Measurements from ENCODE around the gene PDLIM1. TPM values are rescaled to one million over a fixed set of nuclear protein-coding genes. Genes with fewer than 3 reads are reported as not detected.

The PDLIM1 gene
- polyA plus RNA-seq, 4 donors: 31.4 to 81.8 (median 76.3) TPM

DNA sequence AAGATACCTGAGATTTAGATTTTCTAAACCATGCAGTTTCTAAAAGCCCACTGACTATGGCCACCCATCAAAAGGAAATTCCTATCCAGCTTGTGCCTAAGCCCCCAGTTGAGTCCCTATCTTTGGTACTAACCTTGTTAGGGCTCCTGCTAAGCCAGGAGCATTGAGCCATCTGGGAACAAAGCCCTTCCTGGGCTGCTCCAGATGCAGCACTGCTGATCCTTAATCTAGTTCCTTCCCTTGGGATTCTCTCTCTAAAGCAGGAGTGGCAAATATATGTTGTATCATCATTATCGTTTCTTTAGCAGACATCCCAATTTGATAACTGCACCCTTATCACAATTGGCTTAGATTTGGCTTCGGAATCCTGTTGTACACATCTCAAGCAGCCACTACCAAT lies 24.7 kb upstream of the PDLIM1 start:
- DNase-seq (ENCODE audit: low read depth in 4 of 4, low spot score in 3 of 4): no peak

DNA sequence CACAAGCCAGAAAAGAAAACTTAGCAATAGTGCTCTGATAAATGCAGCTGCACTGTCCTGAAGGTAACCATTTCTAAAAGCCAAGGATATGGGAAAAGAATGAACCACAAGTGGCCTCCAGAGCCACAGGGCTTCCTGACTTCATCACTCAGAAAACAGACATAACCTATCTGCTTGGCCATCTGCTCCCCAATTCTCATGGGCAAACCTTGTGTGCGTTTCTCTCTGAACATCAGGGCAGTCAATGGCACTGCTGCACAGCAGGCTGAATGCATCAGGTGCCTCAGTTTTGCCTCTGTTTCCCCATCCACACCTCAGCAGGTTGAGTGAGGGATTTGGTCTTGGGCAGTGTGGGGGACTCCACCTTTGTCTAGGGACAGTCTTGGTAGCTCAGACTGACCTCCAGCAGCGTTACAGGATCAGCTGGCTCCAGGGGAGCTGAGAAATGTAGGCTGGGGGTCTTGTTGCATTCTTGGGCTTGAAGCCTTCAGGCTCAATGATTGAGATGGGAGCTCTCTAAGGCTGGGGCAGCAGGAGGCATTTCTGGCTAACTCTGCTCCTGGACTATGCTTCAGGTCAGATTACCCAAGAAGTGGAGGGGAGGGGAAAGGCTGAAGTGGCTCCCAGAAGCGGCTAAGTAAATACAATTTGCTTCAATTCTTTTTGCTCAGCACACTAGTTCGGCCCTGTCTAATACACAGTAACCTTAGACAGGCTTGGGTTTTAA lies 23.6 kb upstream of the PDLIM1 start:
- no peak for DNase-seq (ENCODE audit: low read depth in 4 of 4, low spot score in 3 of 4)

DNA sequence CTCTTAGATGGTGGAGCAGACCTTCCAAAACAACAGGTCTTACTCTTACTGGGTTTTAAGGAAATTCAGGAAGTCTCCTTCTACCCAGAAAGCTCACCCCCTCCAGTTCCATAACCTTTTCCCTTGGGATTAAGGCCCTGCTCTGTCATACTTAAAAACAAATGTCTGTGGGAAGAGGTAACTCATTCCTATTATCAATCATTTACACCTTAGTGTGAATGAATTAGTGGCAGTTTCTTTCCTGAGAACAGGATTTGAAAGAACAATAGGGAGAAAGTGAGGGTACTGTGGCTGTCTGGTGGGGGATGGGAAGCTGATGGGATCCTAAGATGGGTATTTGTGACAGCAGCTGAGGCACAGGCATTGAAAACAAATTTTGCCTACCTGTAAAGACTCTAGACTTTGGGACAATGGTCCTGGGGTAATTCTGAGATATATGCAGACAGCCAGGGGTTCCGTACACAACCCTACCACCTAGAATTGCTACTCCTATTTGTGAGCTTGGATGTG lies 22.2 kb upstream of the PDLIM1 start:
- no peak for DNase-seq (ENCODE audit: low read depth in 4 of 4, low spot score in 3 of 4)

DNA sequence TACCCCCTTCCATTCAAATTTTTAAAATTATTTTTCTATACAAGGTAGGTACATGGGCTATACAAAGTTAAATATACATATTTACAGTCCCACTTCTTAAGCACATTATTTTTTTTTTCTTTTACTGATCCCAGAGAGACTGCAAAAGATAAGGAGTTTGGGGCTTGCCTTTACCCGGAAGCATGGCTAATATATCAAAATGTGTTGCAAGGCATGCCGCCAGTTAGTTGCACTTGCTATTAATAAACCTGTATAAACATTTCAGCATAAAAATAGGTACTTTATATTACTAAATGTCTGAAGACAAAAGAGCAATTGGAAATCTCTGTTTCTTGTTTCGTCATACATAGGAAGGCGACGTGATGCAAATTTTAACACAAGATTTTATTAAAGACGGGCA lies 21.5 kb upstream of the PDLIM1 start:
- DNase-seq (ENCODE audit: low read depth in 4 of 4, low spot score in 3 of 4): no peak

DNA sequence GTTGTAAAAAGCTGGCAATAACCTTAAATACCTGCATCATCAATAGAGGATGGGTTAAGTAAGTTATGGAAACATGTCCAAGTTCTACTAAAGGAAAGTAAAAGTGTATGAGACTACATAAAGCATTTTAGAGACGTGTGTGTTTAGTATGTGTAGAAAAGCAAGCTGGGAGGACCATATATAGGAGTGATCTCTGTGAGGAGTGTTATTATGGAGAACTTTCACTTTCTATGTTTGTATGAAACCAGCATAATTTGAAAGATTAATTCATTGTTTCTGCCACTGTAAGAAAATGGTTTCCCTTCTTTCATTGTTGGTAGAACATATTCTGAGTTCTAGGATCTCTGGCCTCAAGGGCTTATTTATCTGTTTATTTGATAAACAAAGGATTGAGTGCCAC lies 19.2 kb upstream of the PDLIM1 start:
- no peak for DNase-seq (ENCODE audit: low read depth in 4 of 4, low spot score in 3 of 4)

DNA sequence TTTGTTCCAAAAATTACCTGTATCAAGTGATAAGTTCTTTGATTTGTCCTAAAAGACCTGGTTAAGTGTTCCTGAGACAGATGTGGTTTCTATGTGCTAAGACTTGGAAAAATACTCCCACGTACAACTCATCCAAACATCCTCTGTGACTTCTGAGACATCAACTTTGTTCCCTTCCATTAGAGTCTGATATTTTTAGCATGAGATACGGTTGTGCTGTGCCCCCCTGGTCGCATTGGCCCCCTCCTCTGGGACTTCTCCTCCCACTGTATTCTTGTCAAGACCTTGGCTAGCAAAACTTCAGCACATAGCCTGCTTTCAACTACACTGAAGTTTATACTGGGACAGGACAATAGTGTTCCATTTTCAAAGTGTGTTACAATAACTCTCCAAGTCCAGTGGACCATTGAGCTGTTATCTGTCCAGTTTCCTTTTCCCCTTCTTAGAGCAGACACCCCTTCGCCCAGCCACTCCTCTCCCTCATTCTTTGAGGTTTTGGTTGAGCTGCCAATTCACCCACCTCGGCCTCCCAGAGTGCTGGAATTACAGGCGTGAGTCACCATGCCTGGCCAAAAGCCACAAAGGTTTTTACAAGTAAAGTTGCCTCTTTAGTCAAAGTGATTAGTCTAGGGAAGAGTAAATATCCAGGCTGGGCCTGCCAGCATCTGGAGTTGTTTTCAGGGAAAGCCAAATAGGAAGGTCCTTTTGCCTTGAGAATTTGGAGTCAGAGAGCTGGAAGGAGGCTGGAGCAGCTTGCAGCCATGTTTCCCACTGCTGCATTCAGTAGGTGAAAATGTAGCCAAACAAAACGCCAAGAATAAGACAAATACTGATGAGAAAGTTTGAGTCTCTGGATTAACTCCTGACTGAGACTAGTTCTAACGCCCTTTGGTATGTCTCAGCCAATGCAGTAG lies 17.8 kb upstream of the PDLIM1 start:
- no peak for DNase-seq (ENCODE audit: low read depth in 4 of 4, low spot score in 3 of 4)

DNA sequence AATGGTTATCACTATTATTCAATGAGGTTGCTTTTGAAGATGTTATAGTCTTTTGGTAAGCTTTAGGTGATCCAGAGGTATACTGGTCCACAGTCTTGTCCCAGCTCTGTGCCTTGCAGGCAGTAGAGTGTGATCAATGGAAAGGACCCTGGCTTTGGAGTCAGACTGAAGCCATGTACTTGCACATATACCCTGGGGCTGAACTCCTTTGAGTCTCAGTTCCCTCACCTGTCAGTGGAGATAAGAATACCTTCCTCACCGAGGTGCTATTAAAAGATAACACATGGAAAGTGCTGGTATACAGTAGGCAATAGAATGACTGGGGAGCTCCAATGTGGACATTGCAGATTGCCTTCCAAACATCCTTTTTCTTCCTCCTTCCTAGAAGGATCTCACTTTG lies 16.0 kb upstream of the PDLIM1 start:
- DNase-seq (ENCODE audit: low read depth in 4 of 4, low spot score in 3 of 4): no peak

DNA sequence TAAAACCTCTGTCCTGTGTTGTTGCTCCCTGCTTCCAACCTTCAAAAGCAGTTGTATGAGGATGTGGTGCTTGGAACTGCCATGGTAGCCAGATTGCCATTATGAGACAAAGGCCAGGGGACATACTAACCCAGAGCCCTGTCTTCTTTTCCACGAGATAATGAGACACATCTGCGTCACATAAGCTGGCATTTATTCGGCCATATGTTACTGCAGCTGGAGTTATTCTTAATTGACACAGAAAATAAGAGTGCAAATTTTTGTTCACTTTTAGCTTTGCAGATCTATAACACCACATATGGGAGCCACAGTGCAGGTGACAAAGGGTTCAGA lies 15.5 kb upstream of the PDLIM1 start:
- DNase-seq (ENCODE audit: low read depth in 4 of 4, low spot score in 3 of 4): no peak

DNA sequence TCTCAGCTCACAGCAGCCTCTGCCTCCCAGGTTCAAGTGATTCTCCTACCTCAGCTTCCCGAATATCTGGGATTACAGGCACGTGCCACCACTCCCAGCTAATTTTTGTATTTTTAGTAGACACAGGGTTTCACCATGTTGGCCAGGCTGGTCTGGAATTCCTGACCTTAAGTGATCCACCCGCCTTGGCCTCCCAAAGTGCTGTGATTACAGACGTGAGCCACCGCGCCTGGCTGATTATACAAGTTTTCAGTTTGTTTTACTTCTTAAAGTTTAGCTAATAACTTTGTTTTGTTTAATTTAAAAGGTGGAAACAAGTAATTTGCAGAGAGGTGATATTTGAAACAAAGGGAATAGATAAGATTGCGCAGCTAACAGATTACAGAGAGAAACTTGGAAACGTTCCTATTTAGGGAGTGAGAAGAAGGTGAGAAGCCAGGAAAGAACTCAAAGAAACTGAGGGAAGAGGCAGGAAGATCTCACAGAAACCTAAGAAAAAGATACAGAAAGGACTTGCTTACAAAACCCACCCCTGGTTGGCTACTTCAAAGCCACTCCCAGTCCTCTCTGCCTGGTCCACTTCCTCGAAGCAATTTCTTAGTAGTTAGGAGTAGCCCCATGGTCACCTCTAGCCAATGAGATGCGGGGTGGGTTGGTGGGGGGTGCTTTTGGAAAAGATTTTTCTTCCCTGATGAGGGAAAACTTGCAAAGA lies 15.0 kb upstream of the PDLIM1 start:
- no peak for DNase-seq (ENCODE audit: low read depth in 4 of 4, low spot score in 3 of 4)

DNA sequence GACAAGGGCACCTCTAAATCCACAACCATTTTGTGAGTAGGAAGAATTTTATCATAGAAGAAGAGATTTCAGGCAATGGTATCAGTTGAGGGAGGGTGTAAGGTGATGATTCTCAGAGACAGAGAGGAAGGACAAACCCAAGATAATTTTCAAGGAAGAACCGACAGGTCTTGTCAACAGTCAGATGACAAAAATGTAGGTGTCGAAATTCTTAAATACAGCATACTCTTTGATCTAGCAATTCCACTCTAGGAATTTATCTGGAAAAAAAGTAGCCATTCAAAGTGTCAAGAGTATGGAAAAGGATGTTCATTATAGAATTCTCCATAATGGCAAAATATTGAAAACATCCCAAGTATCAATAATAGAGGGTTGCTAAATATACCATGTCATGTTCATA lies 14.2 kb upstream of the PDLIM1 start:
- no peak for DNase-seq (ENCODE audit: low read depth in 4 of 4, low spot score in 3 of 4)

DNA sequence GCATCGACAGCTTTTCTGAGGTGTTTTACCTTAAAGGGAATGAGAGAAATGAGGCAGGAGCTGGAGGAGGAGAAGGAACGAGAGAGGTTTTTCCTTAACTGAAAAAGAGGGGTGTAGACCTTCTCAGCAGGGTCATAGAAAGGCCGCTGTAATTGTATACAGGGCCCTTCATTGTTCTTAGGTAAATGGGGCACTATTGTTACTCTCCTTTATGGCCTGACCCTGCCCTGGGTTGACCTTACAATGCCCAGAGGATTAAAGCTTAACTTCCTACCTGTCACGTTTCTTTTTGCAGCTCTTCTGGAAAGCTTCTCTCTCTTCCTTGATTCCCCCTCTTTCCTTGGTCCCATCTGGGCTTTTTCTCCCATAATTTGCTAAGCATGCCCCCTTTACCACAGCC lies 13.7 kb upstream of the PDLIM1 start:
- no peak for DNase-seq (ENCODE audit: low read depth in 4 of 4, low spot score in 3 of 4)

DNA sequence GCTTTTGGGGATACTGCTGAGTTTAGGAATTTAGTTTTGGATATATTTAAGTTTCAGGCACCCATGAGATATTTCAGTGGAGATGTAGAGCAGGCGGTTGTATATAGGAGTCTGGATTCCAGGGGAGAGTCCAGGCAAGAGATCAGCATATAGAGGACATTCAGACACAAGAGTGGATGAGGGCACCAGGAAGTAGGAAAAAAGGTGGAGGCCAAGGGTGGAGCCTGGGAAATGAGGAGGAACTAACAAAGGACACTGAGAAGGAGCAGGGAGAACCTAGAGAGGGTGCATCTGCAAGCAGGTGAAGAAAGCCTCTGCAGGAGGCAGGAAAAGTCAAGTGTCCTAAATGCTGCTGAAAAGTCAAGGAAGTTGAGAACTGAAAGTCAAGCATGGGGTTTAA lies 13.1 kb upstream of the PDLIM1 start:
- no peak for DNase-seq (ENCODE audit: low read depth in 4 of 4, low spot score in 3 of 4)

DNA sequence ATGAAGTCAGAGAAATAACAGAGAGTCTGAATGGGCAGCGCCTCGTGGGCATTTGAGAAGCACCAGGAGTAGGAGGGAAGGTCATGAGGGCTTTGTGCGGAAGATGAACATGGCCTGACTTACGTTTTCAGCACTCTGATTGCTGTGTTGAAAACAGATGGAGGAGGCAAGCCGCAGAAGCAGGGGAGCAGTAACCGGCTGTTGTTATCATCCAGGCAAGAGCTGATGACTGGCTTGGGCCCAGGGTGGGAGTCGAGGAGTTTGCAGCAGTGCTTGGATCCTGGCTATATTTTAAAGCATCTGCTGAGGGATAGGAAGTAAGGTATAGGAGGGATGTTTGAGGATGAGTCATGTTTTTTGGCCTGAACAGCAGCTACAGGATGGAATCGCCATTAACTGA lies 12.7 kb upstream of the PDLIM1 start:
- no peak for DNase-seq (ENCODE audit: low read depth in 4 of 4, low spot score in 3 of 4)

DNA sequence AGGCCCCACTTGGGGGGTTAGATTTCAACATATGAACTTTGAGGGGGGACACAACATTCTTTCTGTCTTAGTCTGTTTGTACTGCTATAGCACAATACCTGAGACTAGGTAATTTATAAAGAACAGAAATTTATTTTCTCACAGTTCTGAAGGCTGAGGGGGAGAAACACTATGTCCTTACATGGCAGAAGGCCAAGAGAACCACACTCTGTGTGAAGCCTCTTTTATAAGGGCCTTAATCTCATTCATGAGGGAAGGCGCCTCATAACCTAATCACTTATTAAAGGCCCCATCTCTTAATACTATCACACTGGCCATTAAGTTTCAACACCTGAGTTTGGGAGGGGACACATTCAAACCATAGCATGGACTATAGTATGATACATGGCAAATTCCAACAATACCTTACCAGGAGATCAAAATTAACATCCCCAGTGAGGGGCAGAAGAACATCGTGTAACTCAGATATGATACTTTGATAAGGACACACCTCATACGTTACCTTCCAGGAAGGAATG lies 9.3 kb upstream of the PDLIM1 start:
- no peak for DNase-seq (ENCODE audit: low read depth in 4 of 4, low spot score in 3 of 4)

DNA sequence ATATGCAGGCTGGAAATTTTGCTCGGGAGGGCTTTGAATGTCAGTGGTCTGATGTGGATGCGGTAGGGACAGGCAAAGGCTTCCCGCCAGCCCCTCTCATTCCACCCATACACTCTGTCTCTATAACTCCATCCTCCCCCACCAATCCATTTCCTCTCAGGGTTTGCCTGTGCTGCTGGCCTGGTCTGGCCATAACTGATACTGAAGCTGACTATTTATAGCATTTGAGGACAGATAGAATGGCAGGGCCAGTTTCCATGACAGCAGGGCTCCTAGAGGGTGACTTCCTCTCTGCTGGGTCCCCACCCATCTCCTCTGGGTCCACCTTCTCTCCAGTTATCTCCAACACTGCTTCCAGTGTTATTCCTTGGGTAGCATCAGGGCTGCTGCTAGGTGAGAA lies 6.6 kb upstream of the PDLIM1 start:
- no peak for DNase-seq (ENCODE audit: low read depth in 4 of 4, low spot score in 3 of 4)

DNA sequence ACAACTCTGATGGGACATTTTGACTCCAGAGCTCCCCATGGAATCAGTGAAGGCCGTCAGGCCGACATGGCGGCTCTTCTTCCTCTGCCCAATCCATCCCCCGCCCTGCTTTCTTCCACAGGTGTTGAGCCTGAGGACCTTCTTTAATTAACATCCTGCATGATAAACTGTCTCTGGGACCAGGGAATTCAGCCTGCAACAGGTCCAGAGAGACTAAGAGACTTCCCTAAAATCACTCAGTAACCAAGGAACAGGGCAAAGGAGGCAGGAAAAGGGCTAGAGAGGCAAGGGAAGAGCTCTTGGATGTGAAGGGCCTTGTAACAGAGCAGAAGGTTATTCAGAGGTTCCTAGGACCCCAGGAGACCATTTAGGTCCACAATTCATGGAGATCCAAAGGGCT lies 6.0 kb upstream of the PDLIM1 start:
- DNase-seq (ENCODE audit: low read depth in 4 of 4, low spot score in 3 of 4): no peak

DNA sequence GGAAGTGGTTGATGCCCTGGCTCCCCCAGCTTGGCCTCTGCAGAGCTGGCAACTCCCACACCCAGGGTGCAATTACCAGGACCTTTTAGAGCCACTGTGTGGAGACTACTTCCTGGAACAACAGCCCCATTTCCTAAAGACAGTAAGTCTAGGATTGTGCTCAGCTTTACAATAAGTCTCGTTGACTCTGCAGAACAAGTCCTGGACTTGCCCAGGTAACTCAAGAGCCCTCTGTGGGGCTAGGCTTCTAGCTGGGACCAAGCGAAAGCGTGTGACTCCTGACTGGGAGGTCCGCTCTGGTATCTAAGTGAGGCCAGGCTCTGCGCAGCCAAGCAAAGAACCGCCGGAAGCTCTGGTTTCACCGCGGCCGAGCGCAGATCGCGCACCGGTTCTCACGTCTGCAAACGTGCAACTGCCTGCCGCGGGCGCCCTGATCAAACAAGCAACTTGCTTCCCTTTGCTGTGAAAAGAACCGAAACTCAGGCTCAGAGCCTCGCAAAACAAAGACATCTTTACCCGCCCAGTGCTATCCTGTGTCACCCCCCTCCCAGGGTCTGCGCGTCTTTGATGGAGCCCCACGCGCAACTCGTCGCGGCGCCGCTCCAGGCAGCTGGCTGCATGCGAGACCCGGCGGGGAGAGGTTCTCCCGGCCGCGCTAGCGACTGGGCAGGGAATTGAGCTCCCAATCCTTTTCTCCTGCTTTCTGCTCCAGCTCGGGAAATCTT lies 4.4 kb upstream of the PDLIM1 start:
- DNase-seq (ENCODE audit: low read depth in 4 of 4, low spot score in 3 of 4): no peak

DNA sequence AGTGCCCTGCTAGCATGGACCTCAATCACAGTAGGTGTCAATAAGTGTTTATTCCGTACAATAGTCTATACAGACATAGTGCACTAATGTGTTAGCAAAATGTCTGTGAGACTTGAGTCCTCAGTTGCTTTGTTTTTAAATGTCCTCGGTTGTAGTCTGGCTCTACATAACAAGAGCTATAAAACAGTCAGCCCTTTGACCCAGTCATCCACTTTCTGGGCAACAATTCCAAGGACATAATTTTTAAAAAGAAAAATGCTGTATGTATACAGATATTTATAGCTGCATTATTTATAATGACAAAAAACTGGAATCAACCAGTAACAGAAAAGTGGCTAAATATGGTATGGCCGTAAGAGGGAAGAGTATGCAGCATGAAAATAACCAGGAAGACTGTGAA lies 2.8 kb upstream of the PDLIM1 start:
- DNase-seq (ENCODE audit: low read depth in 4 of 4, low spot score in 3 of 4): no peak

DNA sequence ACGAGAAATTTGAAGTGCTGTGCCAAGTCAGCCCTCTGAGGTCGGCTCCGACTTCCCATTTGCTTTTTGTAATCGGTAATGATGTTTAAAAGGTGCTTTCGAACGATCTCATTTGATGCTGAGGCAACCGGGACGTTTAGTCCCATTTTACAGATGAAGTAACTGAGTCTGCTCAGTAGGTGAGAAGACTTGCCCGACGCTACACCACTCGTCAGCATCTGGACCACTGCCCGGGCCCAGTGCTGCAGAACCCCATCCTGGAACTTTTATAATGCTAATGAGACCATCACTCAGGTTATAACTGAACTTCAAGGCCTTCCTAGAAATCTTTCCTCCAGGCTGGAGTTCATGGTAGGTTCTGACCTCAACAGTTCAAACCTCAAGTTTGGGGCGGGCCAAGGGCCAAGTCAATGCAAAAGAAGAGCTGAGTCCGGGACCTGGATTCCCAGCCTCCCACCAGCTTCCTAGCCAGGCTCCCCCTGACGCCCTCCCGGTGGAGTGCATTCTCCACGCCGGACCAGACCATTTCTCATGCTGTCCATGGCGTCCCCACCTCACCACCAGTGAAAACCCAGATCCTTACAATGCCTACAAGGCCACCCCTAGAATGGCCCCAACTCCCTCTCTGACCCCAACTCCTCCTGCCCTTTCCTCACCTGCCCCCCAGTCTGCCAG lies 699 bp upstream of the PDLIM1 start:
- DNase-seq (ENCODE audit: low read depth in 4 of 4, low spot score in 3 of 4): no peak

DNA sequence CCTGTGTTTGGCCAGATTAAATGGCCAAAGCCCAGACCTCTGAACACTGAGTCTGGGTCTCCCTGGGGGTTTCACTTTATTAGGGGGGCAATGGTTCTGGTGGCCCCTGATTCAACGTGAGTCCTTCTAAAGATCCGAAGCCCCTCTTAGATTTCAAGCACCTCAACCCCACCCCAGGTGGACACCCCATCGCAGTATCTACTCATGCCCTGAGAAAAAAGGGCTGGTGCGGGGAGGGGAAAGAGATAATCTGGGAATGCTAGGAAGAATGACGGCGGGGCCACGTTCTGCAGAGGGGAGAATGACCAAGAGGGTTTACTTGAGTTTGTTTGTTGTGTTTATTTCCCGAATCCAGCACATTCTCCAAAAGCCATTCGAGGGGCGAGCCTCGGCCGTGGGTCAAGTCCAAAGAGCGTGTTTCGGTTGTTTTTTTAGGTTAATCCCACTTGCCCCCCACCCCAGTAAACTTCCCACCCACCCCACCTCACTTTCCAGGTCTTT lies 832 bp downstream of the PDLIM1 start:
- DNase-seq (ENCODE audit: low read depth in 4 of 4, low spot score in 3 of 4): no peak
